H1 (cell line): ENCODE measurements around the gene DOCK9.

Experiments
- CTCF ChIP-seq, 3 experiments: IDR thresholded peaks; 1 replicate in 2 of 3; 2 replicates in 1 of 3; pipeline versions ENCODE4 v1.5.1 to v1.6.1; 2011; ENCODE audit warnings: low read length in 3 of 3, mild to moderate bottlenecking in 3 of 3, inconsistent platforms in 2 of 3, low read depth in 1 of 3, moderate library complexity in 1 of 3; ENCODE audit not compliant: insufficient read depth in 1 of 3; ENCODE audit errors: control extremely low read depth in 1 of 3
- EZH2 ChIP-seq: fragments of 200-600 bp; sonication (generic); IDR thresholded peaks from 2 replicates; pipeline ENCODE4 v1.7.1; 2012; ENCODE audit warnings: low read depth, mild to moderate bottlenecking, moderate library complexity, low read length, inconsistent platforms; ENCODE audit not compliant: severe bottlenecking
- HDAC2 ChIP-seq, 2 experiments: fragments of 300-600 bp in 1 of 2; sonication (generic) in 1 of 2; IDR thresholded peaks; 2 replicates each; pipeline ENCODE4 v1.6.1; 2011 to 2012; ENCODE audit warnings: low read depth in 2 of 2, low read length in 2 of 2, mild to moderate bottlenecking in 2 of 2, moderate library complexity in 2 of 2, borderline replicate concordance in 1 of 2, inconsistent platforms in 1 of 2
- PHF8 ChIP-seq: fragments of 200-600 bp; sonication (generic); conservative IDR thresholded peaks from 2 replicates; pipeline ENCODE4 v1.7.1; 2012; ENCODE audit warnings: low read depth, mild to moderate bottlenecking, inconsistent platforms, low read length, moderate library complexity
- POLR2A ChIP-seq, 2 experiments: IDR thresholded peaks; 1 replicate in 1 of 2; 2 replicates in 1 of 2; pipeline ENCODE4 v1.6.1; 2011; ENCODE audit warnings: low read depth in 2 of 2, low read length in 2 of 2, mild to moderate bottlenecking in 2 of 2; ENCODE audit errors: control extremely low read depth in 1 of 2
- POLR2AphosphoS5 ChIP-seq: IDR thresholded peaks from 2 replicates; pipeline ENCODE4 v1.6.1; 2011; ENCODE audit warnings: low read depth, low read length
- RAD21 ChIP-seq, 2 experiments: IDR thresholded peaks in 1 of 2; conservative IDR thresholded peaks in 1 of 2; 2 replicates each; pipeline ENCODE4 v1.6.1; 2011; ENCODE audit warnings: low read depth in 2 of 2, low read length in 2 of 2, improper control_type of control experiment in 1 of 2, inconsistent platforms in 1 of 2, mild to moderate bottlenecking in 1 of 2, moderate library complexity in 1 of 2
- SIN3A ChIP-seq, 2 experiments: IDR thresholded peaks in 1 of 2; conservative IDR thresholded peaks in 1 of 2; 2 replicates each; pipeline ENCODE4 v1.6.1; 2011 to 2012; ENCODE audit warnings: low read length in 2 of 2, improper control_type of control experiment in 1 of 2, low read depth in 1 of 2, mild to moderate bottlenecking in 1 of 2
- SRF ChIP-seq: IDR thresholded peaks from 2 replicates; pipeline ENCODE4 v1.6.1; 2011; ENCODE audit warnings: mild to moderate bottlenecking, low read depth, low read length, moderate library complexity
- TAF1 ChIP-seq: IDR thresholded peaks from 2 replicates; pipeline ENCODE4 v1.6.1; 2011; ENCODE audit warnings: mild to moderate bottlenecking, low read depth, low read length
- ZNF274 ChIP-seq: IDR thresholded peaks from 2 replicates; pipeline ENCODE4 v1.7.0; 2012; ENCODE audit warnings: low read length, borderline replicate concordance; ENCODE audit errors: extremely low read depth

GRCh38 chr13:98905199-98905598, 72.7 kb downstream of the DOCK9 start:
- TF ChIP-seq CTCF (IDR thresholded peaks at IDR 0.05; ENCODE audit: control extremely low read depth in 1 of 3, insufficient read depth in 1 of 3, low read depth in 1 of 3, low read length in 3 of 3) (no peak), HDAC2 (IDR thresholded peaks at IDR 0.05; ENCODE audit: borderline replicate concordance in 1 of 2, low read depth in 2 of 2, low read length in 2 of 2) (no peak), ZNF274 (no peak), RAD21 (IDR thresholded peaks at IDR 0.05 in 1 of 2, conservative IDR thresholded peaks at IDR 0.05 in 1 of 2; ENCODE audit: low read depth in 2 of 2, low read length in 2 of 2) (no peak), SRF (no peak), POLR2A (IDR thresholded peaks at IDR 0.05; ENCODE audit: control extremely low read depth in 1 of 2, low read depth in 2 of 2, low read length in 2 of 2) (no peak), EZH2 (no peak), TAF1 (no peak), POLR2AphosphoS5 (no peak), SIN3A (conservative IDR thresholded peaks at IDR 0.05 in 1 of 2, IDR thresholded peaks at IDR 0.05 in 1 of 2; ENCODE audit: low read depth in 1 of 2, low read length in 2 of 2) (no peak), PHF8 (no peak)
